Nephron (organoid): Measurements from ENCODE around the gene GPBP1.

Experiments used
- H3K27ac Mint-ChIP-seq, 3 experiments: 2 replicates each; pipeline ENCODE4 v1.8.0; 2020; ENCODE audit warnings: mixed read lengths in 3 of 3, mild to moderate bottlenecking in 2 of 3, moderate library complexity in 1 of 3
- H3K27me3 Mint-ChIP-seq: 2 replicates; pipeline ENCODE4 v1.8.0; 2021; ENCODE audit warnings: low read depth, mild to moderate bottlenecking, moderate library complexity, mixed read lengths
- H3K36me3 Mint-ChIP-seq: 2 replicates; pipeline ENCODE4 v1.8.0; 2020; ENCODE audit warnings: low read depth, mixed read lengths
- H3K4me1 Mint-ChIP-seq: 2 replicates; pipeline ENCODE4 v1.8.0; 2020; ENCODE audit warnings: mixed read lengths
- H3K4me3 Mint-ChIP-seq, 3 experiments: 2 replicates each; pipeline ENCODE4 v1.8.0; 2020; ENCODE audit warnings: mild to moderate bottlenecking in 3 of 3, mixed read lengths in 3 of 3, moderate library complexity in 2 of 3
- H3K9me3 Mint-ChIP-seq: 2 replicates; pipeline ENCODE4 v1.8.0; 2020; ENCODE audit warnings: mixed read lengths
- TF ChIP-seq, protein P1 (sequence below), 3 experiments: fragments of 200-600 bp; sonication (generic); IDR thresholded peaks; one replicate each; pipeline ENCODE4 v1.5.0; 2021; ENCODE audit warnings: antibody characterized with exemption in 3 of 3; ENCODE audit not compliant: unreplicated experiment in 3 of 3

The GPBP1 gene, protein sequence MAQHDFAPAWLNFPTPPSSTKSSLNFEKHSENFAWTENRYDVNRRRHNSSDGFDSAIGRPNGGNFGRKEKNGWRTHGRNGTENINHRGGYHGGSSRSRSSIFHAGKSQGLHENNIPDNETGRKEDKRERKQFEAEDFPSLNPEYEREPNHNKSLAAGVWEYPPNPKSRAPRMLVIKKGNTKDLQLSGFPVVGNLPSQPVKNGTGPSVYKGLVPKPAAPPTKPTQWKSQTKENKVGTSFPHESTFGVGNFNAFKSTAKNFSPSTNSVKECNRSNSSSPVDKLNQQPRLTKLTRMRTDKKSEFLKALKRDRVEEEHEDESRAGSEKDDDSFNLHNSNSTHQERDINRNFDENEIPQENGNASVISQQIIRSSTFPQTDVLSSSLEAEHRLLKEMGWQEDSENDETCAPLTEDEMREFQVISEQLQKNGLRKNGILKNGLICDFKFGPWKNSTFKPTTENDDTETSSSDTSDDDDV

DNA sequence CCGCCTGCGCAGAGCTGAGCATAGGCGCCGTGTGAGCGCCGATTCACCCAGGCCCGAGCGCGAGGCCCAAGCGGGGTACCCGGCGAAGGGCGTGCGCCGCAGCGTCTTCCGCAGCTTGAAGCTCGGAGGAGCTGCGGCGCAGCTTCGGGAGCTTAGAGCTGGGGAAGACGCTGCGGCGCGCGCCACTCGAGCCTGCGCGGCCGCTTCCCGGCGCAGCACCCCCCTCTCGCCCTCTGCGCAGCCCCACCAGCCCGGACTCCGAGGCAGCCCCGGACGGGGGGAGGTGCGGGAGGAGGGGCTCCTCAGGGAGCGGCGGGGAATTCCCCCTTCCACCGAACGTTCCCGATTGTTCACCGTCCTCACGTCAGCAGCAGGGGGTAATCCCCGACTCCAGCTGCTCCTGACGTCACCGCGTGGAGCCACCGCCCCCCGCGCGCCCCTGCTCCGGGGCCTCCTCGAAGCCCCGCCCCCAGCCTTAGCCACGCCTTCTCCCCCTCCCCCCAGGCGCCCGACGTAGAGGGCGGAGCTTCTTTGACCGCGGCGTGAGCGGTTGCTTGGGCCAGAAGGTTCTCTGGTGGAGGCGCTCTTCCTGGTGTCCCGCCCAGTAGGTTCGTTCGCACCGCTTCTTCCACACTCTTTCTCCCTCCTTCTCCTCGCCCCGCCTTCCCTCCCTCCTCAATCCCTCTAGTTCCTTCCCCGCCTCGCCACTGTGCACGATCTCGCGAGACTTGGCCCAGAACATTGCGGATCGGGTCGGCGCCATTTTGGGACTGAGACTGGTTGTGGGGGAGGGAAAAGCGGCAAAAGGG lies at the start of gene GPBP1:
GPBP1 (plus strand) TSS at position 741 of the 809 bp plus-strand sequence. CDS start 40,072 bp downstream, outside the sequence.
- TF ChIP-seq, protein P1, sequence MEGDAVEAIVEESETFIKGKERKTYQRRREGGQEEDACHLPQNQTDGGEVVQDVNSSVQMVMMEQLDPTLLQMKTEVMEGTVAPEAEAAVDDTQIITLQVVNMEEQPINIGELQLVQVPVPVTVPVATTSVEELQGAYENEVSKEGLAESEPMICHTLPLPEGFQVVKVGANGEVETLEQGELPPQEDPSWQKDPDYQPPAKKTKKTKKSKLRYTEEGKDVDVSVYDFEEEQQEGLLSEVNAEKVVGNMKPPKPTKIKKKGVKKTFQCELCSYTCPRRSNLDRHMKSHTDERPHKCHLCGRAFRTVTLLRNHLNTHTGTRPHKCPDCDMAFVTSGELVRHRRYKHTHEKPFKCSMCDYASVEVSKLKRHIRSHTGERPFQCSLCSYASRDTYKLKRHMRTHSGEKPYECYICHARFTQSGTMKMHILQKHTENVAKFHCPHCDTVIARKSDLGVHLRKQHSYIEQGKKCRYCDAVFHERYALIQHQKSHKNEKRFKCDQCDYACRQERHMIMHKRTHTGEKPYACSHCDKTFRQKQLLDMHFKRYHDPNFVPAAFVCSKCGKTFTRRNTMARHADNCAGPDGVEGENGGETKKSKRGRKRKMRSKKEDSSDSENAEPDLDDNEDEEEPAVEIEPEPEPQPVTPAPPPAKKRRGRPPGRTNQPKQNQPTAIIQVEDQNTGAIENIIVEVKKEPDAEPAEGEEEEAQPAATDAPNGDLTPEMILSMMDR (IDR thresholded peaks at IDR 0.05; ENCODE audit: unreplicated experiment in 3 of 3): no peak
- Mint-ChIP-seq H3K9me3 (no peaks in the 10 kb centered on the region), H3K27me3 (no peaks in the 10 kb centered on the region), H3K27ac (peak within 1 kb of the TSS; percentile 93 to 100 (median 96)), H3K4me1 (peaks cover 39% of the 10 kb centered on the region), H3K36me3 (peaks cover 21% of the 10 kb centered on the region), H3K4me3 (peak within 1 kb of the TSS; percentile 94 to 95 (median 94))

DNA sequence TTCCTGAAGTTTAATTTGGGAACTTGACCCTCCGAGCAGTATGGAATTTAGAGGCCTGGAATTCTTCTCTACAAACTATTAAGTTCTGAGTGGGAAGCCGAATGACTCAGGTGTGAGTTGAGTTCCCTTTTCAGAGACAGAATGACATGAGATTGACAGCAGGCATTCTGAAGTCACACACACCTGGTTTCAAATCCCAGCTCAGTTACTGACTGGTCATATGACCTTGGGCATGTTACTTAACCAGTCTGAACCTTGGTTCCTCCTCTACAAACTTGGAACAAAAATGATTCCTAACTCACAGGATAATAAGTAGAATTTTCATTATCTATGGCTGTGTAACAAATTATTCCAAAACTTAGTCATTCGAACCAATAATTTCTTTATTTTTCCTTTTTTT lies 45.5 kb upstream of the GPBP1 start:
- Mint-ChIP-seq H3K36me3 (no peaks in the 10 kb centered on the region), H3K4me1 (no peaks in the 10 kb centered on the region), H3K4me3 (no peak overlapping the region), H3K27ac (no peak overlapping the region), H3K27me3 (no peaks in the 10 kb centered on the region), H3K9me3 (peaks cover 4% of the 10 kb centered on the region)
- TF ChIP-seq, protein P1 (IDR thresholded peaks at IDR 0.05; ENCODE audit: unreplicated experiment in 3 of 3): no peak

DNA sequence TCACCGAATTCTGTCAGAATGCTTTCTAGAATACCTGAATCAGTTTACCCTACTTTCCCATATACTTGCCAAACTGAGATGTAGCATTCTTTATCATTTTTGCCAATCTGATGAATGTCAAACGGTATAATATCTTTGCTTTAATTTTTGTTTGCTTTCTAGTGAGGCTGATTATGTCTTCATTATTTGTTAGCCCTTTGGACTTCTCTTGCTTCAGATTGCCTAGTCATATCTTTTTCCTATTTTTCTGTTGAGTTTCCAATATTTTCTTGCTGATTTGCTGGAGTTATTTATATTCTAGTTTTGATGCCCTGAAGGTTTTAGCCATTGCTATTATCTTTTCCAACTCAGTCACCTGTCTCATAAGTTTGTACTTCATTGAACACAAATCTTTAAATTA lies 40.3 kb upstream of the GPBP1 start:
- H3K9me3 Mint-ChIP-seq: no peaks in the 10 kb centered on the region
- TF ChIP-seq, protein P1 (IDR thresholded peaks at IDR 0.05; ENCODE audit: unreplicated experiment in 3 of 3): no peak
- no peaks in the 10 kb centered on the region for H3K27me3 Mint-ChIP-seq

DNA sequence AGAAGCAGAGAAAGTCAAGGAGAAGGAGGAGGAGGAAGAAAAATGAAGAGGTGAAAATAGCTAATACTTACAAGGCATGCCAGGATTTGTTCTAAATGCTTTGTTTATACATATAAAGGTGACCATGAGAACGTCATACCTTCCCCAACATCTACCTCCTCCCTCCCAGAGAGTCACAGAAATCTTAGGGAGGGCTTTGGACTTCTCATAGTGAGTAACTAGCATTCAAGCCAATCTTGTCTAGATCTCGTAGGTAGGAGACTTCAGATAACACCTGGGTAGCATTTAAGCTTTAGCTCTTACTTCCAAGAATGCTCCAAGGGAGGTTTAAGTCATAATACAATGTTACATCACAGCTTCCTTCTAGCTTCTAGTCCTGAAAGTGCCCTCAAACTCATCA lies 36.5 kb upstream of the GPBP1 start:
- no peak overlapping the region for H3K27ac Mint-ChIP-seq
- no peaks in the 10 kb centered on the region for H3K36me3 Mint-ChIP-seq
- H3K4me3 Mint-ChIP-seq: no peak overlapping the region
- TF ChIP-seq, protein P1 (IDR thresholded peaks at IDR 0.05; ENCODE audit: unreplicated experiment in 3 of 3): no peak
- no peaks in the 10 kb centered on the region for H3K27me3 Mint-ChIP-seq
- no peaks in the 10 kb centered on the region for H3K4me1 Mint-ChIP-seq
- H3K9me3 Mint-ChIP-seq: no peaks in the 10 kb centered on the region

More for the DNA sequence above, 40.3 kb upstream of the GPBP1 start:
- H3K4me1 Mint-ChIP-seq: no peaks in the 10 kb centered on the region
- no peak overlapping the region for H3K27ac Mint-ChIP-seq
- no peak overlapping the region for H3K4me3 Mint-ChIP-seq
- H3K36me3 Mint-ChIP-seq: no peaks in the 10 kb centered on the region

DNA sequence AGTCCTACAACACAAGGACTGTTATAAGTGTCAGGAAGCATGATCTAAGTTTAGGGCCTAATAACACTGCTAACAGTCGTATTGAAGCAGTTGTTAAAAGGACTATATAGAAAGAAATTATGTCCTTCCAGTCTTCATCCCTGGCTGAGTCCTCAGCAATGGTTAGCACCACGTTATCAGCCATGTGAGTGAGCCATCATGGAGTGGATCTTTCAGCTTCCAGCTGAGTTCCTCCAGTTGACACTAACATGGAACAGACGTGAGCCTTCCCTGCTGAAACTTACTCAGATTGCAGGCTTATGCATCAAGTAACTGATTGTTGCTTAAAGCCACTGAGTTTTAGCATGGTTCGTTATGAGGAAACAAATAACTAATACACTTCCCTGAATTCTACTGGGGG lies 21.5 kb upstream of the GPBP1 start:
- Mint-ChIP-seq H3K27ac (no peak overlapping the region), H3K9me3 (no peaks in the 10 kb centered on the region), H3K4me1 (no peaks in the 10 kb centered on the region), H3K4me3 (no peak overlapping the region), H3K36me3 (no peaks in the 10 kb centered on the region), H3K27me3 (no peaks in the 10 kb centered on the region)
- TF ChIP-seq, protein P1 (IDR thresholded peaks at IDR 0.05; ENCODE audit: unreplicated experiment in 3 of 3): no peak
